Vagina (tissue), 2 donors: ENCODE data around the gene PKIG. TPM values are rescaled to one million over a fixed set of nuclear protein-coding genes. Genes with fewer than 3 reads are reported as not detected.

Experiments used
- DNase-seq, 2 donors: peaks; one replicate each; pipeline ENCODE4 v3.0.0-alpha.2; 2017; ENCODE audit errors: extremely low spot score in 2 of 2
- H3K27ac ChIP-seq: fragments of 200-600 bp; sonication (generic); one replicate; pipeline ENCODE4 v1.5.1; 2019
- H3K27me3 ChIP-seq: fragments of 200-600 bp; sonication (generic); one replicate; pipeline ENCODE4 v1.5.1; 2019
- H3K36me3 ChIP-seq, 2 donors: fragments of 200-600 bp; sonication (generic); one replicate each; pipeline ENCODE4 v1.5.1; 2017 to 2019
- H3K4me1 ChIP-seq: fragments of 200-600 bp; sonication (generic); one replicate; pipeline ENCODE4 v1.5.1; 2019
- H3K4me3 ChIP-seq, 2 donors: fragments of 200-600 bp; sonication (generic); 1 replicate in 1 of 2; 2 replicates in 1 of 2; pipeline ENCODE4 v1.5.1; 2016 to 2019
- H3K9me3 ChIP-seq: fragments of 200-600 bp; sonication (generic); one replicate; pipeline ENCODE4 v1.5.1; 2019
- CTCF ChIP-seq, 3 experiments: fragments of 450-650 bp in 2 of 3; fragments of 200-600 bp in 1 of 3; sonication (generic) in 1 of 3; IDR thresholded peaks; one replicate each; pipeline ENCODE4 v1.5.1; 2017 to 2019; ENCODE audit warnings: antibody characterized with exemption in 3 of 3, mild to moderate bottlenecking in 2 of 3, moderate library complexity in 2 of 3
- POLR2A ChIP-seq, 2 donors: fragments of 450-650 bp; IDR thresholded peaks; one replicate each; pipeline ENCODE4 v1.6.1; 2017; ENCODE audit warnings: antibody characterized with exemption in 2 of 2, mild to moderate bottlenecking in 2 of 2, moderate library complexity in 2 of 2
- POLR2AphosphoS5 ChIP-seq, 2 donors: sonication (generic); formaldehyde crosslinking; IDR thresholded peaks; one replicate each; pipeline ENCODE4 v1.9.0; 2017; ENCODE audit warnings: antibody characterized with exemption in 2 of 2, mild to moderate bottlenecking in 2 of 2, low read depth in 1 of 2; ENCODE audit not compliant: insufficient read depth in 1 of 2
- intact Hi-C: fragments of 100-400 bp; cut with DNase I; formaldehyde crosslinking; loops from one replicate; pipeline ENCODE4 v1.15.1; 2023
- total RNA-seq: library from RNA; depleted of rRNA; stranded (reverse); fragments of >200 nt; gene quantifications from one replicate; pipeline ENCODE4 v1.2.3, GENCODE V29; 2016

Gene PKIG
- total RNA-seq, 1 donor from 2014 or later: 146 TPM

- TF ChIP-seq POLR2AphosphoS5 (IDR thresholded peaks at IDR 0.05; ENCODE audit: insufficient read depth in 1 of 2, low read depth in 1 of 2) (peak; percentile 71 to 84), CTCF (IDR thresholded peaks at IDR 0.05) (peak; percentile 97 to 99 (median 98)), POLR2A (IDR thresholded peaks at IDR 0.05) (no peak)
- peaks cover 37% of the 10 kb centered on the region for H3K4me1 ChIP-seq
- H3K27me3 ChIP-seq: no peaks in the 10 kb centered on the region
- peaks cover 0 to 14% of the 10 kb centered on the region in 2 donors for H3K36me3 ChIP-seq
- no peak for DNase-seq
- peak overlapping the region in 1 of 2 donors; percentile 17 for H3K4me3 ChIP-seq
- H3K9me3 ChIP-seq: no peaks in the 10 kb centered on the region
- peak overlapping the region; percentile 85 for H3K27ac ChIP-seq
- intact Hi-C loops: loop anchor here (10.0 kb wide), 2 partner anchors 135 to 225 kb away; partner anchors contain the start of gene TTPAL
These were observed 27.3 kb downstream of the PKIG start for GRCh38 chr20:44609516-44610312.

- Histone ChIP-seq H3K4me1 (peaks cover 44% of the 10 kb centered on the region), H3K4me3 (no peak overlapping the region), H3K36me3 (peaks cover 0 to 14% of the 10 kb centered on the region in 2 donors), H3K27ac (peak overlapping the region; percentile 85), H3K27me3 (no peaks in the 10 kb centered on the region), H3K9me3 (no peaks in the 10 kb centered on the region)
- DNase-seq: no peak
- TF ChIP-seq CTCF (IDR thresholded peaks at IDR 0.05): no peak
- TF ChIP-seq POLR2AphosphoS5 (IDR thresholded peaks at IDR 0.05; ENCODE audit: insufficient read depth in 1 of 2, low read depth in 1 of 2): no peak
- TF ChIP-seq POLR2A (IDR thresholded peaks at IDR 0.05): no peak
- intact Hi-C loops: loop anchor here (10.0 kb wide), 2 partner anchors 136 to 226 kb away; partner anchors contain the start of gene TTPAL
These were observed 28.1 kb downstream of the PKIG start for GRCh38 chr20:44610313-44610962.

GRCh38 chr20:44613575-44613974, 31.2 kb downstream of the PKIG start:
- H3K27ac ChIP-seq: peak overlapping the region; percentile 13
- intact Hi-C loops: loop anchor here (10.0 kb wide), 2 partner anchors 139 to 229 kb away; partner anchors contain the start of gene TTPAL
- no peak for TF ChIP-seq POLR2A (IDR thresholded peaks at IDR 0.05)
- TF ChIP-seq CTCF (IDR thresholded peaks at IDR 0.05): no peak
- TF ChIP-seq POLR2AphosphoS5 (IDR thresholded peaks at IDR 0.05; ENCODE audit: insufficient read depth in 1 of 2, low read depth in 1 of 2): no peak
- DNase-seq: no peak
- H3K36me3 ChIP-seq: peaks cover 0 to 14% of the 10 kb centered on the region in 2 donors
- H3K4me3 ChIP-seq: no peak overlapping the region
- H3K9me3 ChIP-seq: no peaks in the 10 kb centered on the region
- H3K27me3 ChIP-seq: no peaks in the 10 kb centered on the region
- peaks cover 63% of the 10 kb centered on the region for H3K4me1 ChIP-seq

- H3K36me3 ChIP-seq: peaks cover 0 to 18% of the 10 kb centered on the region in 2 donors
- H3K4me1 ChIP-seq: peaks cover 55% of the 10 kb centered on the region
- H3K27me3 ChIP-seq: no peaks in the 10 kb centered on the region
- H3K4me3 ChIP-seq: no peak overlapping the region
- DNase-seq: no peak
- no peaks in the 10 kb centered on the region for H3K9me3 ChIP-seq
- H3K27ac ChIP-seq: peak overlapping the region; percentile 51
- intact Hi-C loops: loop anchor here (10.0 kb wide), 2 partner anchors 140 to 230 kb away; partner anchors contain the start of gene TTPAL
- TF ChIP-seq POLR2A (IDR thresholded peaks at IDR 0.05) (no peak), CTCF (IDR thresholded peaks at IDR 0.05) (no peak), POLR2AphosphoS5 (IDR thresholded peaks at IDR 0.05; ENCODE audit: insufficient read depth in 1 of 2, low read depth in 1 of 2) (no peak)
These were observed 32.1 kb downstream of the PKIG start for GRCh38 chr20:44614525-44614924.
